CD4-positive, alpha-beta T cell treated with Interleukin-1 beta for 1 hour (primary cell): ENCODE data around the gene MAST1.
"Not testable (repeated sequence)": the region's sequence is repeated elsewhere in the genome, so short reads cannot be mapped to it uniquely, and the experiment has no call there.

ENCODE experiments used
- DNase-seq, 2 donors: peaks; one replicate each; pipeline ENCODE4 v3.0.0-alpha.2; 2020 to 2022

The MAST1 gene

DNA sequence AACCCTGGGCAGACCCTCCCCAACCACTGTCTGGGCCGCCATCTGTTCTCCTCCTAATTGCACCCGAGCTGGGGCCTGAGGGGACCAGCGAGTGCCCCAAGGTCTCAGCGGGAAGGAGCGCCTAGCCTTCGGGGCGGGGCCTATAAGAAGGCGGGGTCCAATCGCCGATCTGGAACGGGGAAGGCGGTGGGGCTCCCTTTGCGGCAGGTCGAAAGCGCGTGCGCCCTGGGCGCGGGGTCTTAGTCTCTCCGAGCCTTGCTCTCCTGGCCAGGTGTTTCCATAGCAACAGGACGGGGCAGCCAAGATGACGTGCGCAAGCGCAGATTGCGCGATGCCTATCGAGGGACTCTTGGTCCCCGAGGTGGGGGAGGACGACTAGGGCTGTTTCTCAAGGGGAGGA lies 2.8 kb downstream of the MAST1 start:
- DNase-seq: no peak

DNA sequence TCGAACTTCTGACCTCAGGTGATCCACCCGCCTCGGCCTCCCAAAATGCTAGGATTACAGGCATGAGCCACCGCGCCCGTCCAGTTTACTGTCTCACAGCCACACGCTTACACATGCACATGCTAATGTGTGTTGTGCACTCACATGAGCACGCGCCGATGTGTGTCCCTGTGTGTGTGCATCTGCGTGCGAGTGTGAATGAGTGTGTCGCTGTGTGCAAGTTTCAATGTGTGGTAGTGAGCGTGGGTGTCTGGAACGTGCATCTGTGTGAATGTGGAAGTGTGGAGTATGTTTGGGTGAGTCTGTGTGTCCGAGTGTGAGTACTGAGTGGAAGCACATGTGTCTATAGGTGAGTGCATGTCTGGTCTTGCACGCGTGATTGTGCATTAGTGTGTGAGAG lies 4.2 kb downstream of the MAST1 start:
- no peak for DNase-seq

DNA sequence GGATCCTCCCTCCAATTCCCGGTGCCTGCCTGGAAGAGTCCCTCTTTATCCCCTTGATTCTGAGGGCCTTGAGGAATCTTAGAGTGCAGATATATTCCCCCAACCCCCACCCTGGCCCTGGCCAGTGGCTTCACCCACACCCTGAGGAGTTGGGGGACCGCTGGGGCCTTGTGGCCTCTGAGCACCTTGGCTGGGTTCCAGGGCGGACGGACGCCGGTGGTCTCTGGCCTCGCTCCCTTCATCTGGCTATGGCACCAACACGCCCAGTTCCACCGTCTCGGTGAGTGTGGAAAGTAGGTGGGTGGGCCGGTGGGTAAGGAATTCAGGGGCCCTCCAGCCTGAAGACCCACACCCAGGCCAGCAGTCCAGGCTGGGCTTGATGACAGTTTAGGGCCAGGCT lies 5.0 kb downstream of the MAST1 start:
- DNase-seq: no peak

DNA sequence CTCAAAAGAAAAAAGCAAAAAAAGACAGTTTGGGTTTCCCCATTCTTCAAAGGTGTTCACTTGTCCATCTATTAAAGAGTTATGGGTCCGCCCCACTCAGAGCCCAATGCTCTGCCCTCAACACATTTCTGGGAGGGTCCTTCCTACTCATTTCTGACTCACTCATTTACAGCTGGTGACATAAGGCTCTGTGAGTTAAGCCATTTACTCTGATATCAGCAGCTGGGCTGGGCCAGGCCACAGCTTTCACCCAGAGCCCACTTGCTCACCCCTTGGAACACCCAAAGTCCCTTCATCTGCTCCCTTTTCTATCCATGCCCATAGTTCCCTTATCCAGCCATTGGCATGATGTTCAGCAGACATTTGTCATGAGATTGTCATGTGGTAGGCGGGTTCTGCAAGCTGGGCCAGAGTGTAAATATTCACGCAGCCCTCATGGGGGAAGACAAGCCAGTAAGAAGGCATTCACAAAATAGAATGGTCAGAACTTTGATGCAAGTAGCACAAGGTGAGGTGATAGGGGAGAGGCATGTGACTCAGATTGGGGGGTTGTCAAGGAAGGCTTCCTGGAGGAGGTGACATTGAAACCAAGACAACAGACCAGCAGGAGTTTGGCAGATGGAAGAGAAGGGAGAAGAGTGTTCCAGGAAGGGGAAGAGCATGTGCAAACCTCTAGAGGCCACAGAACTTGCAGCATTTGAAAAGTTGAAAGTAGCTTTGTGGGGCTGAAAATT lies 5.9 kb downstream of the MAST1 start:
- no peak for DNase-seq

DNA sequence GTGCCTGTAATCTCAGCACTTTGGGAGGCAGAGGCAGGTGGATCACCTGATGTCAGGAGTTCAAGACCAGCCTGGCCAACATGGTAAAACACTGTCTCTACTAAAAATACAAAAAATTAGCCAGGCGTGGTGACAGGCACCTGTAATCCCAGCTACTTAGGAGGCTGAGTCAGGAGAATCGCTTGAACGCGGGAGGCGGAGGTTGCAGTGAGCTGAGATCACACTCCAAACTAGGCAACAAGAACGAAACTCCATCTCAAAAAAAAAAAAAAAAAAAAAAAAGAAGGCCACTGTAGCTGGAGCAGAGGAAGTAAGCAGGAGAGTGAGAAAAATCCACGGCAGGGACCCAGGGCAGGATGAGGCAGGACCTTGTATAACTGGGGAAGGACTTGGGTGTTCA lies 8.3 kb downstream of the MAST1 start:
- DNase-seq: not testable (repeated sequence)

DNA sequence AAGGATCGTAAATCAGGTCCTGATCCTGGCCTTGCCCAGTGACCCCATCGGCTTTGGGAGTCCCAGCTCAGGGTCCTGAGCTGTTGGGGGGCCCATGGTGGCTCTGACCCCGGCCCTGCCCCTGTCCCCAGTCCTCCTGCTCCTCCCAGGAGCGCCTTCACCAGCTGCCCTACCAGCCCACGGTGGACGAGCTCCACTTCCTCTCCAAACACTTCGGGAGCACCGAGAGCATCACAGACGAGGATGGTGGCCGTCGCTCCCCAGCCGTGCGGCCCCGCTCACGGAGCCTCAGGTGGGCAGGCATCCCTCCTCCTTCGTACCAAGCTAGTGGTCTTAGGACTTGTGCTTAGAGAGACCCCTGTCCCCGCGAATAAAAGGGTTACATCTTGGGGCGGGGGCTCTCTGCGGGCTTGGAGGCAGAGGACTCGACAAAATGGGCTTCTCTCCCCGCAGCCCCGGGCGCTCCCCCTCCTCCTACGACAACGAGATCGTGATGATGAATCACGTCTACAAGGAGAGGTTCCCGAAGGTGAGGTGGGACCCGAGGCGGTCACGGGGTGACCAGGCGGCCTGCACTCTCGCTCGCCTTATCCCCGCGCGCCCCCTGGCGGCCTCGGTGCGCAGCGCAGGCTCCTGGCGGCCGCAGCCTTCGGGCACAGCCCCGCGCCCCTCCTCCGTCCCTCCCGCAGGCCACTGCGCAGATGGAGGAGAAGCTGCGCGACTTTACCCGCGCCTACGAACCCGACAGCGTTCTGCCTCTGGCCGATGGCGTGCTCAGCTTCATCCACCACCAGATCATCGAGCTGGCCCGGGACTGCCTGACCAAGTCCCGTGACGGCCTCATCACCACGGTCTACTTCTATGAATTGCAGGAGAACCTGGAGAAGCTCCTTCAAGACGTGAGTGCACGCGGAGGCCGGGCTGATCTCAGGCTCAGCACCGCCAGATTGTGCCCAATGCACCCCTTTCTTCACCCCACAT lies 9.1 kb downstream of the MAST1 start:
- peak; percentile 83 to 84 for DNase-seq

DNA sequence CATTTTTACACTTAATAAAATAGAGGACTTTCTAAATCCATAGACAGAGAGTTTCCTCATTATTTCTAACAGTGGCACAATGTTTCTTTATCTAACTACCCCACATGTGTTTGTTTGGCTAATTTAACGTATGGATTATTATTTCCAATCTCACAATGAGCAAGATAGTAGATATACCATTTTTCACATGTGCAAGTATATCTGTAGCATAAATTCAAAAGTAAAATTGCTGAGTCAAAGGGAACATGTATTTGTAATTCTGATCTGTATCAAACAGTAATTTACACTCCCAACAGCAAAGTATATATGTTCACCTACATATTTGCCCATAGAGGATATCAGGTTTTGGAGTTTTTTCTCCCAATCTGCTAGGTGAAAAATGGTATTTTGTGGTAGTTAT lies 18.3 kb downstream of the MAST1 start:
- DNase-seq: no peak

DNA sequence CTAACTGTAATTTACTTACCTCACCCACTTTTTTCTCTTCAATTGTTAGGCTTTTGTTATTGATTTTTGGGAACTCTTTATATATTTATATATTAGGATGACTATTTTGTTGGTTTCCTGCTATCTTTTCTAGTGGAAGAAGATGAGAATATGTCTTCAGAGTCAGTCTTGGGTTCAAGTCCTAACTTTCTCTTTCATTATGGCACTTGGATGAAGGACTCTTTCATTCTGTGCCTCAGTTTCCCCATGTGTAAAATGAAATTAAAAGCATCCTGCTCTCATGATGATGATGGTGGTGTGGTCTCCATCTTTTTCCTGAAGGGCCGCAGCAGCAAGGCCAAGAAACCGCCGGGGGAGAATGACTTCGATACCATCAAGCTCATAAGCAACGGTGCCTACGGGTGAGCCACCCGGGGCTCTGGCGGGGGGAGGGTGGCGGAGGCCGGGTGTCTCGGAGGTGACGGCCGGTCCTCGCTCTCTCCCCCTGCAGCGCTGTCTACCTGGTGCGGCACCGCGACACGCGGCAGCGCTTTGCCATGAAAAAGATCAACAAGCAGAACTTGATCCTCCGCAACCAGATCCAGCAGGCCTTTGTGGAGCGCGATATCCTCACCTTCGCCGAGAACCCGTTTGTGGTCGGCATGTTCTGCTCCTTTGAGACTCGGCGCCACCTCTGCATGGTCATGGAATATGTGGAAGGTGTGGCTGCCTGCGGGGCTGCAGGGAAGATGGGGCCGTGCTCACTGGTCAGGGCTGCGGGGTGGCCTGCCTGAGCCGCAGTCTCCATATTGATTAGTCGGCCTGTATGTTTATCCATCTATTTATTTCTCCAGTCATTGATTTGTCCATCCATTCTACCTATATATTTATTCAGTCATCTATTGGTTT lies 20.0 kb downstream of the MAST1 start:
- DNase-seq: no peak

DNA sequence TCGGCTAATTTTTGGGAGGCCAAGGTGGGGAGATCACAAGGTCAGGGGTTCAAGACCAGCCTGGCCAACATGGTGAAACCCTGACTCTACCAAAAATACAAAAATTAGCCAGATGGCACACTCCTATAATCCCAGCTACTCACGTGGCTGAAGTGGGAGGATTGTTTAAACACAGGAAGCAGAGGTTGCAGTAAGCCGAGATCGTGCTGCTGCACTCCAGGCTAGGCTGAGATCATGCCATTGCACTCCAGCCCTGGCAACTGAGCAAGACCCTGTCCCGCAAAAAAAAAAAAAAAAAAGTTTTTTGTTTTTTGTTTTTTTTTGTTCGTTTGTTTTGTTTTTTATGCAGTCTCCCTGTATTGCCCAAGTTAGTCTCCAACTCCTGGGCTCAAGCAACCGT lies 21.2 kb downstream of the MAST1 start:
- no peak for DNase-seq

DNA sequence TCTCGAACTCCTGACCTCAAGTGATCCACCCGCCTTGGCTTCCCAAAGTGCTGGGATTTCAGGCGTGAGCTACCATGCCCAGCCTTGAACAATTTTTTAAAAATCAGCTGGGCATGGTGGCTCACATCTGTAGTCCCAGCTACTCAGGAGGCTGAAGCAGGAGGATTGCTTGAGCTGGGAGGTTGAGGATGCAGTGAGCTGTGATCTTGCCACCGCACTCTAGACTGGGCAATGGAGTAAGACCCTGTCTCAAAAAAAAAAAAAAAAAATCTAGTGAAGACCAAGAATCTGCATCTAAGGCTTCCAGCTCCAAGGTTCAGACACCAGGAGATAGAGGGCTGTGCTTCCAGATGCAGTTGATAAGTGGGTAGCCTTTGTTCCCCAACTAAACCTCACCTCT lies 25.8 kb downstream of the MAST1 start:
- DNase-seq: no peak

DNA sequence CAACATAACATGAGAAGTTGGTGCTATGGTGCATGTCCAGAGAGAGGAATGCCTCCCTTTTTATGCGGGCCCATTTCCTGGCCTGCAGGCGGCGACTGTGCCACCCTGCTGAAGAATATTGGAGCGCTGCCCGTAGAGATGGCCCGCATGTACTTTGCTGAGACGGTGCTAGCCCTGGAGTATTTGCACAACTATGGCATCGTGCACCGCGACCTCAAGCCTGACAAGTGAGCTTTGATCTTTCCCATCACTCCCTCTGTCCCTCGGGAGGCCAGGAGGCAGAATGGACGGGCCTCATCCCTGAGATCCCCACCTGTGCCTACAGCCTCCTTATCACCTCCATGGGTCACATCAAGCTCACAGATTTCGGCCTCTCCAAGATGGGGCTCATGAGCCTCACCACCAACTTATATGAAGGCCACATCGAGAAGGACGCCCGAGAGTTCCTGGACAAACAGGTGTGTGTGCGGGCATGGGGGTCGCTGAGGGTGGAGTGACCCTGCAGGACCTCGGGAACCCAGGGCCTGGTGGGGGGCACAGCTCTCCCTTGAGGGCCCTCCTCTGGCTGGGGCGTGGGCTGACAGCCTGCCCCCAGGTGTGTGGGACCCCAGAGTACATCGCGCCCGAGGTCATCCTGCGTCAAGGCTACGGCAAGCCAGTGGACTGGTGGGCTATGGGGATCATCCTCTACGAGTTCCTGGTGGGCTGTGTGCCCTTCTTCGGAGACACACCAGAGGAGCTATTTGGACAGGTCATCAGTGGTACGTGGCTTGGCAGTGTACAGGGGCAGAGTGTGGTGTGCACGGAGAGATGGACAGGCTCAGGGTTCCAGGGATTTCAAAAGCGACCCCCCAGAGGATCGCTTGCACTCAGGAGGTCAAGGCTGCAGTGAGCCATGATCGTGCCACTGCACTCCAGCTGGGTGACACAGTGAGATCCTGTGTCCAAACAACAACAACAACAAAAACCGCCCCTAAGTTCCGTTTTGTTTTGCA lies 26.7 kb downstream of the MAST1 start:
- DNase-seq: no peak

DNA sequence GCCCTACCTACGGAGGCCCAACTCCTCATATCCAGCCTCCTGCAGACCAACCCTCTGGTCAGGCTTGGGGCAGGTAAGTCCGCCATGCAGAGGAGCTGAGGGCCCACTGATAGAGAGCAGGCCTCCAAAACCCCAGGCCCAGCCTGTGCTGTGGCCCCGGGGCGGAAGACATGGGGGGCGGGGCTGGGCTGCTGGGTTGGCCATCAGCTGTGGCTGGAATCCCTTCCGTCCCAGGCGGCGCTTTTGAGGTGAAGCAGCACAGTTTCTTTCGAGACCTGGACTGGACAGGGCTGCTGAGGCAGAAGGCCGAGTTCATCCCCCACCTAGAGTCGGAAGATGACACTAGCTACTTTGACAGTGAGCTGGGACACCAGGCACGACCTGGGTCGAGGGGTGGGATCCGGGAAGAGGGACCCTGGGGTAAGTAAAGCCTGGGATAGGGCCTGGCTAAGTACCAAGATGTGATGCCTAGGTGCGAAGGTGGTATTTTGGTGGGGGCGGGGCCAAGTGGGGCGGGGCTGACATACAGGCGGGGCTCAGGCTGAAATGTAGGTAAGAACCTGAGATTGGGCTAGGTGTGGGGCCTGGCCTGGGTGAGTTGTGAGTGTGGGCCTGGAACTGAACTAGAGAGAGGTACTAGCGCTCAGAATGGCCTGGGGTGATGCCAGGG lies 27.6 kb downstream of the MAST1 start:
- DNase-seq: no peak

DNA sequence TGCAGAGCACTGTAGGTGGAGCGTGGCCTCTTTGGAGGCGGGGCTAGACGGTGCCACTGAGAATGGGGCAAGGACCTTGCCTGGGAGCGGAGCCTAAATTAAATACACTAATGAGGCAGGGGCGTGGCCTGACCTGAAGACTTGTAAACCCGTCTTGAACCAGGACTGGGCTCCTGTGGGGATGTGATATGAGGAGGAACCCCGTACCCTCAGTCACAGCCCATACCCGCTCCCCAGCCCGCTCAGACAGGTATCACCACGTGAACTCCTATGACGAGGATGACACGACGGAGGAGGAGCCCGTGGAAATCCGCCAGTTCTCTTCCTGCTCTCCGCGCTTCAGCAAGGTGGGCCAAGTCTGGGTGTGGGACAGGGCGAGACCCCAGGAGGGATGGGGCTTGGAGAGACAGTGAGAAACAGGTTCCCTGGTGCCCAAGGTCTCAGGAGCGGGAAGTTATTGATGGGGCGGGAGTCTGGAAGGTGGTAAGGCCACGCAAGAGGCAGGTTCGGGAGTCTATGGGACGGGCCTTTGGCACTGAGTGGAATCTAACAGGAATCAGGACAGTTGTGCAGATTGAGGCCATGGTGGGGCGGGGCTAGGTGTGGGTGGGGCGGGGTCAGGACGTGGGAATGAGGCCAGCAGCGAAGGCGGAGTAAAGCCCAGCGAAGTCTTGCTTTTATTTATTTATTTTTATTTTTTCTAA lies 28.3 kb downstream of the MAST1 start:
- no peak for DNase-seq

DNA sequence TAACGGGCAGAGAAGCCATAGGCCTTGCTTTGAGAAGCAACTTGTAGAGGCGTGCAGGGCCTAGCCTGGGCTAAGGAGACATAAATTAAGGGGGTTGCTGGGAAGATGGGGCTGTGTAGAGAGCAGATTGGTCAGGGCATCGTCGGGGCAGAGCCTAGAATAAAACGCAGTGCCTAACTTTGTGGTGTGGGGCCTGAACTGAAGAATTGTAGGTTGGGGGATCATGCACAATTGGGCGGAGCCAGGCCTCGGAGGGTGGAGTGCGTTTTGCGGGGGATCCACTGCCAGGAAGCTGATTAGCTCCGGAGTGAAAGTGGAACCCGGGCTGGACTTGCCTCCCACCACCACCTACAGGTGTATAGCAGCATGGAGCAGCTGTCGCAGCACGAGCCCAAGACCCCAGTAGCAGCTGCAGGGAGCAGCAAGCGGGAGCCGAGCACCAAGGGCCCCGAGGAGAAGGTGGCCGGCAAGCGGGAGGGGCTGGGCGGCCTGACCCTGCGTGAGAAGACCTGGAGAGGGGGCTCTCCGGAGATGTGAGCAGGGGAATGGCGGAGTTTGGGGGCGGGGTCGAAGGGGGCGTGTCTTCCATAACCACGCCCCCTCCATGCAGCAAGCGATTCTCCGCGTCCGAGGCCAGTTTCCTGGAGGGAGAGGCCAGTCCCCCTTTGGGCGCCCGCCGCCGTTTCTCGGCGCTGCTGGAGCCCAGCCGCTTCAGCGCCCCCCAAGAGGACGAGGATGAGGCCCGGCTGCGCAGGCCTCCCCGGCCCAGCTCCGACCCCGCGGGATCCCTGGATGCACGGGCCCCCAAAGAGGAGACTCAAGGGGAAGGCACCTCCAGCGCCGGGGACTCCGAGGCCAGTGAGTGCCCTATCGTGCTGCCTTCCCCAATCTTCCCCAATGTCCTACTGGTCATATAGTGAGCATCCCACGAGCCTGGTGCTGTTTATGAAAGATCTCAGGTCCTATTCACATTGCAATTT lies 29.1 kb downstream of the MAST1 start:
- DNase-seq: peak; percentile 58 to 71

DNA sequence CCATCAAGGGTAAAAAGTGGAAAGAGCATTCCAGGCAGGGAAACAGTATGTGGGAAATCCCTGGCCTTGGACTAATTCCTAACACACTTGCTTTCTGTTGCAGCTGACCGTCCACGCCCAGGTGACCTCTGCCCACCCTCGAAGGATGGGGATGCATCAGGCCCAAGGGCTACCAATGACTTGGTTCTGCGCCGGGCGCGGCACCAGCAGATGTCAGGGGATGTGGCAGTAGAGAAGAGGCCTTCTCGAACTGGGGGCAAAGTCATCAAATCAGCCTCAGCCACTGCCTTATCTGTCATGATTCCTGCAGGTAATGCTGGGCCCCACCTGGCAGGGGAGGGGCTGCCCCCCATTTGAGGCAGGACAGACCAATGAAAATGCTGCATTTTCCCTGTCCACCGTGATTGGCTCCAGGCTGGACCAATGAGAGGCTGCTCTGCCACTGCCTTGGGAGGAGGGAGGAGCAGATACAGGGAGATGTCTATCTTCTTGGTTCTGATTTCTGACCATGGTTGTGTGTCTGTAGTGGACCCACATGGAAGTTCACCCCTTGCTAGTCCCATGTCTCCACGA lies 30.3 kb downstream of the MAST1 start:
- no peak for DNase-seq

DNA sequence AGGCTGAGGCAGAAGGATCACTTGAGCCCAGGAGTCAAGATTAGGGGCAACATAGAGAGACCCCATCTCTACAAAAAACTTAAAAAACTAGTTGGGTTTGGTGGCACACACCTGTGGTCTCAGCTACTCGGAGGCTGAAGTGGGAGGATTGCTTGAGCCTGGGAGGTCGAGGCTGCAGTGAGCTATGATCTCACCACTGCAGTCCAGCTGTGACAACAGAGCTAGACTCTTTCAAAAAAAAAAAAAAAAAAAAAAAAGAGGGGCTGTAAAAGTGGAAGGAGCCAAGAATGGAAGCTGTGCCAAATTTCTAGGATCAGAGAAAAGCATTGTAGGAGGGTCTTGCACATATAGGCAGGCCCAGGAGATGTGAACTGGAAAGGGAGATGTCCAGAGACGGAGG lies 33.4 kb downstream of the MAST1 start:
- no peak for DNase-seq

DNA sequence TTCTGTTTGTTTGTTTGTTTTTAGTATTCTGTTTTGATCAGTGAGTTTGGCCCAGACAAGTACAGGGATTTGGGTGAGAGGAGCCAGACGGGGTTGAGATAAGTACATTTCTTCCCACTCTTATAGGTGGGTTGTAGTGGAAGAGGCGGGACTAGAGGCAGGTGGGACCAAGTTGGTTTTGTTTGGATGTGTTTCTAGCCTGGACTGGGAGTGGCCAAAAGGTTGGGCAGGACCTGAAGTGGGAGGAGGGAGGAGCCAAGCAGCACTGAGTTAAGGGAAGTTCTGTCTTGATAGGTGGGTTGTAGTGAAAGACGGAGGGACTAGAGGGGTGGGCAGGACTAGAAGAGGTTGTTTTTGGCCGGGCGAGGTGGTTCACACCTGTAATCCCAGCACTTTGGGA lies 33.9 kb downstream of the MAST1 start:
- DNase-seq: no peak

DNA sequence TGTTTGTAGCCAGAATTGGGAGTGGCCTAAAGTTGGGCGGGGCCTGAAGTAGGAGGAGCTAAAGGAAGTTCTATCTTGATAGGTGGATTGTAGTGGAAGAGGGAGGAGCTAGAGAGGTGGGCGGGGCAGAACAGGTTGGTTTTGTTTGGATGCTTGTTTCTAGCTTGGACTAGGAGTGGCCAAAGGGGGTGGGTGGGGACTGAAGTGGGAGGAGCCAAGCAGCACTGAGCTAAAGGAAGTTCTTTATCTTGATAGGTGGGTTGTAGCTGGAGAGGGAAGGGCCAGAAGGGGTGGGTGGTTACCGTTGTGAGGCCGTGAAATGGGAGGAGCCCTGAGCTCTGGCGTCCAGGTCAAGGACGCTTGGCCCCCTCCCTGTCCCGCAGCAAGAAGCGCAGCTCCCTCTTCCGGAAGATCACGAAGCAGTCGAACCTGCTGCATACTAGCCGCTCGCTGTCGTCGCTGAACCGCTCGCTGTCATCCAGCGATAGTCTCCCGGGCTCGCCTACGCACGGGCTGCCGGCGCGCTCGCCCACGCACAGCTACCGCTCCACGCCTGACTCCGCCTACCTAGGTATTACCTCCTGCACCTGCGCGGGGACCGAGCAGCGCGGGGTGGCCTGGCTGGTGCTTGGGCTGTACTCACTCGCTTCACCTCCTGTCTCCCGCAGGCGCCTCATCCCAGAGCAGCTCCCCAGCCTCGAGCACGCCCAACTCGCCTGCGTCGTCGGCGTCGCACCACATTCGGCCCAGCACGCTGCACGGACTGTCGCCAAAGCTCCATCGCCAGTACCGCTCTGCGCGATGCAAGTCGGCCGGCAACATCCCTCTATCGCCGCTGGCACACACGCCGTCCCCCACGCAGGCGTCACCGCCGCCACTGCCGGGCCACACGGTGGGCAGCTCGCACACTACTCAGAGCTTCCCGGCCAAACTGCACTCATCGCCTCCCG lies 34.9 kb downstream of the MAST1 start:
- peak; percentile 80 to 82 for DNase-seq
